ENCODE data around the gene ADSS1.

ADSS1 gene

GRCh38 chr14:104789752-104790743 lies 66.0 kb downstream of the ADSS1 start:
- H3K9me3 Mint-ChIP-seq, result no peaks in the 10 kb centered on the region
- DNase-seq (ENCODE audit: low spot score in 2 of 2) (no peak), ATAC-seq (ENCODE audit: low read depth) (no peak)
- H3K27ac Mint-ChIP-seq, result no peak overlapping the region
- peaks cover 7% of the 10 kb centered on the region for H3K36me3 Mint-ChIP-seq
- no peak overlapping the region for H3K4me3 Mint-ChIP-seq
- H3K4me1 Mint-ChIP-seq, result peaks cover 22% of the 10 kb centered on the region
- H3K27me3 Mint-ChIP-seq, result no peaks in the 10 kb centered on the region

GRCh38 chr14:104791425-104791824 lies 67.4 kb downstream of the ADSS1 start:
- H3K36me3 Mint-ChIP-seq, result peaks cover 7% of the 10 kb centered on the region
- H3K27me3 Mint-ChIP-seq, result no peaks in the 10 kb centered on the region
- DNase-seq (ENCODE audit: low spot score in 2 of 2) (no peak), ATAC-seq (ENCODE audit: low read depth) (no peak)
- peak overlapping the region; percentile 65 for H3K27ac Mint-ChIP-seq
- peaks cover 28% of the 10 kb centered on the region for H3K4me1 Mint-ChIP-seq
- H3K9me3 Mint-ChIP-seq, result no peaks in the 10 kb centered on the region
- no peak overlapping the region for H3K4me3 Mint-ChIP-seq

GRCh38 chr14:104792101-104792884 lies 68.3 kb downstream of the ADSS1 start:
- H3K36me3 Mint-ChIP-seq, result peaks cover 7% of the 10 kb centered on the region
- no peaks in the 10 kb centered on the region for H3K27me3 Mint-ChIP-seq
- peaks cover 29% of the 10 kb centered on the region for H3K4me1 Mint-ChIP-seq
- H3K4me3 Mint-ChIP-seq, result no peak overlapping the region
- DNase-seq (ENCODE audit: low spot score in 2 of 2), result no peak
- no peaks in the 10 kb centered on the region for H3K9me3 Mint-ChIP-seq
- no peak overlapping the region for H3K27ac Mint-ChIP-seq
- no peak for ATAC-seq (ENCODE audit: low read depth)

GRCh38 chr14:104792945-104793702 lies 69.1 kb downstream of the ADSS1 start:
- peaks cover 7% of the 10 kb centered on the region for H3K36me3 Mint-ChIP-seq
- ATAC-seq (ENCODE audit: low read depth) (no peak), DNase-seq (ENCODE audit: low spot score in 2 of 2) (no peak)
- H3K27ac Mint-ChIP-seq, result no peak overlapping the region
- peak overlapping the region; percentile 17 for H3K4me3 Mint-ChIP-seq
- H3K4me1 Mint-ChIP-seq, result peaks cover 31% of the 10 kb centered on the region
- no peaks in the 10 kb centered on the region for H3K9me3 Mint-ChIP-seq
- no peaks in the 10 kb centered on the region for H3K27me3 Mint-ChIP-seq

GRCh38 chr14:104793703-104793959 lies 69.6 kb downstream of the ADSS1 start:
- ATAC-seq (ENCODE audit: low read depth) (no peak), DNase-seq (ENCODE audit: low spot score in 2 of 2) (no peak)
- Mint-ChIP-seq H3K9me3 (no peaks in the 10 kb centered on the region), H3K4me1 (peaks cover 36% of the 10 kb centered on the region), H3K4me3 (peak overlapping the region; percentile 86), H3K27me3 (no peaks in the 10 kb centered on the region), H3K36me3 (peaks cover 7% of the 10 kb centered on the region), H3K27ac (no peak overlapping the region)

GRCh38 chr14:104794099-104794498 lies 70.1 kb downstream of the ADSS1 start:
- Mint-ChIP-seq H3K4me1 (peaks cover 40% of the 10 kb centered on the region), H3K27me3 (no peaks in the 10 kb centered on the region), H3K36me3 (peaks cover 7% of the 10 kb centered on the region), H3K4me3 (peak overlapping the region; percentile 86), H3K9me3 (no peaks in the 10 kb centered on the region), H3K27ac (no peak overlapping the region)
- ATAC-seq (ENCODE audit: low read depth) (no peak), DNase-seq (ENCODE audit: low spot score in 2 of 2) (no peak)

GRCh38 chr14:104794631-104794992 lies 70.6 kb downstream of the ADSS1 start:
- no peak for DNase-seq (ENCODE audit: low spot score in 2 of 2)
- no peak overlapping the region for H3K27ac Mint-ChIP-seq
- ATAC-seq (ENCODE audit: low read depth), result no peak

GRCh38 chr14:104794993-104795780 lies 71.2 kb downstream of the ADSS1 start, which contains the start of gene AKT1:
TSS of gene AKT1 (minus strand) at chr14:104795748. CDS start at chr14:104792643, 3,105 bp downstream.
- peak in 1 of 2 donors; percentile 47 for DNase-seq (ENCODE audit: low spot score in 2 of 2)

More at GRCh38 chr14:104794631-104794992, 70.6 kb downstream of the ADSS1 start:
- Mint-ChIP-seq H3K9me3 (no peaks in the 10 kb centered on the region), H3K4me1 (peaks cover 45% of the 10 kb centered on the region), H3K27me3 (no peaks in the 10 kb centered on the region), H3K36me3 (peaks cover 7% of the 10 kb centered on the region), H3K4me3 (peak overlapping the region; percentile 86)

GRCh38 chr14:104795781-104796686 lies 72.0 kb downstream of the ADSS1 start:
- peak; percentile 60 for ATAC-seq (ENCODE audit: low read depth)
- H3K27me3 Mint-ChIP-seq, result no peaks in the 10 kb centered on the region

More at GRCh38 chr14:104794993-104795780, 71.2 kb downstream of the ADSS1 start, which contains the start of gene AKT1:
- no peaks in the 10 kb centered on the region for H3K9me3 Mint-ChIP-seq
- peaks cover 7% of the 10 kb centered on the region for H3K36me3 Mint-ChIP-seq
- ATAC-seq (ENCODE audit: low read depth), result peak; percentile 34
- no peaks in the 10 kb centered on the region for H3K27me3 Mint-ChIP-seq
- H3K4me3 Mint-ChIP-seq, result peak within 1 kb of the TSS; percentile 86
- H3K4me1 Mint-ChIP-seq, result peaks cover 48% of the 10 kb centered on the region
- H3K27ac Mint-ChIP-seq, result peak within 1 kb of the TSS; percentile 75

GRCh38 chr14:104796687-104797081 lies 72.7 kb downstream of the ADSS1 start:
- no peaks in the 10 kb centered on the region for H3K36me3 Mint-ChIP-seq
- DNase-seq (ENCODE audit: low spot score in 2 of 2) (no peak), ATAC-seq (ENCODE audit: low read depth) (no peak)
- peaks cover 47% of the 10 kb centered on the region for H3K4me1 Mint-ChIP-seq
- H3K27ac Mint-ChIP-seq, result peak overlapping the region; percentile 75
- no peaks in the 10 kb centered on the region for H3K9me3 Mint-ChIP-seq
- no peaks in the 10 kb centered on the region for H3K27me3 Mint-ChIP-seq
- H3K4me3 Mint-ChIP-seq, result peak overlapping the region; percentile 72

More at GRCh38 chr14:104795781-104796686, 72.0 kb downstream of the ADSS1 start:
- H3K9me3 Mint-ChIP-seq, result no peaks in the 10 kb centered on the region
- H3K27ac Mint-ChIP-seq, result peak overlapping the region; percentile 75
- H3K4me3 Mint-ChIP-seq, result peak overlapping the region; percentile 72
- H3K36me3 Mint-ChIP-seq, result peaks cover 6% of the 10 kb centered on the region
- peaks cover 48% of the 10 kb centered on the region for H3K4me1 Mint-ChIP-seq
- DNase-seq (ENCODE audit: low spot score in 2 of 2), result peak in 1 of 2 donors; percentile 40

Measured in memory B cell (primary cell).